ENCODE measurements around the gene NMT1. TPM values are rescaled to one million over a fixed set of nuclear protein-coding genes. Genes with fewer than 3 reads are reported as not detected.

Gene NMT1
- total RNA-seq, 2 donors from 2014 or later: 68.0 to 127 TPM

- no peak for TF ChIP-seq CTCF (IDR thresholded peaks at IDR 0.05)
- no peak overlapping the region for H3K4me3 ChIP-seq
- no peak overlapping the region for H3K27ac ChIP-seq
- intact Hi-C loops (cut with DNase I): no loop called here
- H3K36me3 ChIP-seq: no peaks in the 10 kb centered on the region
- no peaks in the 10 kb centered on the region for H3K9me3 ChIP-seq
- H3K27me3 ChIP-seq: no peaks in the 10 kb centered on the region
- no peak overlapping the region for H3K9ac ChIP-seq (ENCODE audit: low read depth in 2 of 2, low read length in 2 of 2)
- no peak for DNase-seq
- no peaks in the 10 kb centered on the region for H3K4me1 ChIP-seq
These were observed 54.8 kb downstream of the NMT1 start for GRCh38 chr17:45115871-45116270.

GRCh38 chr17:45116434-45117016 is 55.4 kb downstream of the NMT1 start:
- TF ChIP-seq CTCF (IDR thresholded peaks at IDR 0.05): no peak

GRCh38 chr17:45117334-45117733 is 56.2 kb downstream of the NMT1 start:
- H3K9ac ChIP-seq (ENCODE audit: low read depth in 2 of 2, low read length in 2 of 2): no peak overlapping the region
- intact Hi-C loops (cut with DNase I): no loop called here
- no peak for TF ChIP-seq CTCF (IDR thresholded peaks at IDR 0.05)
- H3K27me3 ChIP-seq: no peaks in the 10 kb centered on the region
- no peaks in the 10 kb centered on the region for H3K36me3 ChIP-seq
- no peaks in the 10 kb centered on the region for H3K9me3 ChIP-seq
- H3K4me1 ChIP-seq: no peaks in the 10 kb centered on the region
- no peak overlapping the region for H3K4me3 ChIP-seq
- no peak for DNase-seq
- H3K27ac ChIP-seq: no peak overlapping the region

More at GRCh38 chr17:45116434-45117016, 55.4 kb downstream of the NMT1 start:
- Histone ChIP-seq H3K9me3 (no peaks in the 10 kb centered on the region), H3K4me1 (no peaks in the 10 kb centered on the region), H3K27me3 (no peaks in the 10 kb centered on the region), H3K27ac (no peak overlapping the region), H3K36me3 (no peaks in the 10 kb centered on the region), H3K4me3 (no peak overlapping the region), H3K9ac (ENCODE audit: low read depth in 2 of 2, low read length in 2 of 2) (no peak overlapping the region)
- no peak for DNase-seq
- intact Hi-C loops (cut with DNase I): no loop called here

GRCh38 chr17:45117848-45118646 is 56.9 kb downstream of the NMT1 start:
- no peak for DNase-seq
- Histone ChIP-seq H3K9me3 (no peaks in the 10 kb centered on the region), H3K9ac (ENCODE audit: low read depth in 2 of 2, low read length in 2 of 2) (no peak overlapping the region), H3K4me1 (peaks cover 7% of the 10 kb centered on the region), H3K27ac (no peak overlapping the region), H3K4me3 (no peak overlapping the region), H3K27me3 (no peaks in the 10 kb centered on the region), H3K36me3 (no peaks in the 10 kb centered on the region)
- intact Hi-C loops (cut with DNase I): no loop called here
- TF ChIP-seq CTCF (IDR thresholded peaks at IDR 0.05): no peak

GRCh38 chr17:45118691-45119090 is 57.6 kb downstream of the NMT1 start:
- Histone ChIP-seq H3K36me3 (no peaks in the 10 kb centered on the region), H3K4me1 (peaks cover 12% of the 10 kb centered on the region), H3K9me3 (no peaks in the 10 kb centered on the region), H3K27ac (no peak overlapping the region), H3K27me3 (no peaks in the 10 kb centered on the region), H3K9ac (ENCODE audit: low read depth in 2 of 2, low read length in 2 of 2) (no peak overlapping the region), H3K4me3 (no peak overlapping the region)
- DNase-seq: no peak
- intact Hi-C loops (cut with DNase I): no loop called here
- TF ChIP-seq CTCF (IDR thresholded peaks at IDR 0.05): no peak

Data from colonic mucosa (tissue), 4 donors.